HG03139 (cell line): Measurements from ENCODE around the gene FAM167B.
A peak's percentile ranks its signal among the peaks of the same experiment; 100 is the strongest.
"Not testable (repeated sequence)": the region's sequence is repeated elsewhere in the genome, so short reads cannot be mapped to it uniquely, and the experiment has no call there.

ENCODE experiments used
- ATAC-seq: cut with Tn5 transposase; IDR thresholded peaks from one replicate; pipeline ENCODE4 v1.9.1; 2021; ENCODE audit not compliant: unreplicated experiment

The FAM167B gene

GRCh38 chr1:32257227-32257508 lies 10.1 kb downstream of the FAM167B start:
- no peak for ATAC-seq

- ATAC-seq = not testable (repeated sequence)
Measured at GRCh38 chr1:32263236-32263593, 16.2 kb downstream of the FAM167B start.

- ATAC-seq = no peak
Measured at GRCh38 chr1:32263744-32264143, 16.7 kb downstream of the FAM167B start.

GRCh38 chr1:32265846-32266245 lies 18.8 kb downstream of the FAM167B start:
- ATAC-seq = no peak

GRCh38 chr1:32266921-32267591 lies 20.0 kb downstream of the FAM167B start:
- ATAC-seq = no peak

- no peak for ATAC-seq
Measured at GRCh38 chr1:32269744-32270143, 22.7 kb downstream of the FAM167B start.

- no peak for ATAC-seq
Measured at GRCh38 chr1:32272557-32273390, 25.8 kb downstream of the FAM167B start.

- ATAC-seq = no peak
Measured at GRCh38 chr1:32273391-32274208, 26.6 kb downstream of the FAM167B start.

GRCh38 chr1:32274646-32275340 lies 27.8 kb downstream of the FAM167B start:
- no peak for ATAC-seq

- no peak for ATAC-seq
Measured at GRCh38 chr1:32275424-32275823, 28.4 kb downstream of the FAM167B start.

- ATAC-seq = no peak
Measured at GRCh38 chr1:32276032-32276782, 29.2 kb downstream of the FAM167B start.

GRCh38 chr1:32284777-32285176 lies 37.8 kb downstream of the FAM167B start:
- not testable (repeated sequence) for ATAC-seq

- no peak for ATAC-seq
Measured at GRCh38 chr1:32285658-32286057, 38.6 kb downstream of the FAM167B start.

- no peak for ATAC-seq
Measured at GRCh38 chr1:32286763-32287162, 39.7 kb downstream of the FAM167B start.

- no peak for ATAC-seq
Measured at GRCh38 chr1:32289256-32289655, 42.2 kb downstream of the FAM167B start.

GRCh38 chr1:32291145-32291707 lies 44.2 kb downstream of the FAM167B start:
- no peak for ATAC-seq

- ATAC-seq = peak; percentile 91
Measured at GRCh38 chr1:32291708-32292538, 44.9 kb downstream of the FAM167B start, which contains the start of gene HDAC1. Gene HDAC1, plus strand, starts transcription at chr1:32292083. Its CDS starts 87 bp downstream, at chr1:32292170.

- not testable (repeated sequence) for ATAC-seq
Measured at GRCh38 chr1:32298211-32298610, 51.2 kb downstream of the FAM167B start.
